Gastroesophageal sphincter (tissue), 4 donors: Measurements from ENCODE around the gene CDH4. TPM values are rescaled to one million over a fixed set of nuclear protein-coding genes. Genes with fewer than 3 reads are reported as not detected.

Experiments used
- ATAC-seq: fragments of 150-250 bp; one replicate; pipeline ENCODE4 v1.9.1; 2016; ENCODE audit warnings: mild to moderate bottlenecking, moderate library complexity
- H3K27ac ChIP-seq, 4 donors: fragments of 200-600 bp; sonication (generic) in 3 of 4; 1 replicate in 3 of 4; 2 replicates in 1 of 4; pipeline ENCODE4 v1.5.1; 2016 to 2019
- H3K27me3 ChIP-seq: fragments of 200-600 bp; sonication (generic); one replicate; pipeline ENCODE4 v1.5.1; 2019
- H3K36me3 ChIP-seq, 2 donors: fragments of 200-600 bp; sonication (generic); one replicate each; pipeline ENCODE4 v1.5.1; 2019; ENCODE audit warnings: control low read depth in 1 of 2
- H3K4me1 ChIP-seq, 3 donors: fragments of 200-600 bp; sonication (generic); 1 replicate in 2 of 3; 2 replicates in 1 of 3; pipeline ENCODE4 v1.5.1; 2016 to 2019; ENCODE audit warnings: control low read depth in 2 of 3
- H3K4me3 ChIP-seq, 2 donors: fragments of 200-600 bp; sonication (generic); one replicate each; pipeline ENCODE4 v1.5.1; 2019; ENCODE audit warnings: mild to moderate bottlenecking in 1 of 2, moderate library complexity in 1 of 2
- H3K9me3 ChIP-seq, 3 donors: fragments of 200-600 bp; sonication (generic); one replicate each; pipeline ENCODE4 v1.5.1; 2017 to 2019; ENCODE audit warnings: control low read depth in 2 of 3
- EP300 ChIP-seq: sonication (generic); formaldehyde crosslinking; IDR thresholded peaks from one replicate; pipeline ENCODE4 v1.6.1; 2017; ENCODE audit warnings: antibody characterized with exemption, mild to moderate bottlenecking
- POLR2A ChIP-seq, 2 donors: fragments of 450-650 bp; IDR thresholded peaks; one replicate each; pipeline ENCODE4 v1.6.1; 2017; ENCODE audit warnings: antibody characterized with exemption in 2 of 2, mild to moderate bottlenecking in 2 of 2, moderate library complexity in 1 of 2
- POLR2AphosphoS5 ChIP-seq: sonication (generic); formaldehyde crosslinking; IDR thresholded peaks from one replicate; pipeline ENCODE4 v1.6.1; 2017; ENCODE audit warnings: antibody characterized with exemption
- WGBS, 2 donors: methylation state at CpG; one replicate each; pipeline ENCODE4 v1.1.5; 2018; ENCODE audit warnings: low coverage in 1 of 2; 5-methylcytosine and 5-hydroxymethylcytosine counted together
- total RNA-seq, 4 donors: library from RNA; depleted of rRNA; stranded (reverse); fragments of >200 nt; gene quantifications; one replicate each; pipeline ENCODE4 v1.1.0, GENCODE V29; 2016
- TF ChIP-seq, protein P1 (sequence below), 4 experiments: fragments of 200-600 bp in 2 of 4; fragments of 450-650 bp in 2 of 4; sonication (generic) in 1 of 4; IDR thresholded peaks; one replicate each; pipeline ENCODE4 v1.5.1; 2017 to 2019; ENCODE audit warnings: antibody characterized with exemption in 4 of 4, mild to moderate bottlenecking in 2 of 4, moderate library complexity in 2 of 4

CDH4 gene
- total RNA-seq, 4 donors from 2014 or later, result under 0.01 to 1.5 (median 0.42) TPM; not detected in 1

DNA sequence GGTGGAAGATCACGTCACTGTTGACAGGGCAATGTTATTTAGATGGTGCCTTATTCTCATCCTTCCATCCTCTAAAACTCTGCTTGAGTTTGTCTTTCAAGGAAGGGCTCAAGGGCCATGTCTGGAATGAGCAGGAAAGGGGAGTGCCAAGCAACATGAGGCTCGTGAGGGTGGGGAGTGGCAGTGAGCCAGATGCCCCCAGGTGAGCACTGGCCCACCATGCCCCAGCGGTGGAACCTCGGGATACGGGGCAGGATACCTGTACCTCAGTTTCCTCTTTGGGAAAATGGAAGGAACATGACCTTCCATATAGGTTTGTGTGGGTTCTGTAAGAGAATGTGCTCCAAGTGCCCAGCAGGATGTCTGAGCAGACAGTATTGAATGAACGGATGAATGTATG lies 476.3 kb downstream of the CDH4 start:
- Histone ChIP-seq H3K27me3 (peaks cover 71% of the 10 kb centered on the region), H3K4me3 (no peak overlapping the region), H3K4me1 (no peaks in the 10 kb centered on the region), H3K9me3 (no peaks in the 10 kb centered on the region), H3K27ac (no peak overlapping the region), H3K36me3 (no peaks in the 10 kb centered on the region)
- ATAC-seq, result no peak
- TF ChIP-seq POLR2A (IDR thresholded peaks at IDR 0.05) (no peak), POLR2AphosphoS5 (no peak), EP300 (no peak)
- TF ChIP-seq, protein P1, sequence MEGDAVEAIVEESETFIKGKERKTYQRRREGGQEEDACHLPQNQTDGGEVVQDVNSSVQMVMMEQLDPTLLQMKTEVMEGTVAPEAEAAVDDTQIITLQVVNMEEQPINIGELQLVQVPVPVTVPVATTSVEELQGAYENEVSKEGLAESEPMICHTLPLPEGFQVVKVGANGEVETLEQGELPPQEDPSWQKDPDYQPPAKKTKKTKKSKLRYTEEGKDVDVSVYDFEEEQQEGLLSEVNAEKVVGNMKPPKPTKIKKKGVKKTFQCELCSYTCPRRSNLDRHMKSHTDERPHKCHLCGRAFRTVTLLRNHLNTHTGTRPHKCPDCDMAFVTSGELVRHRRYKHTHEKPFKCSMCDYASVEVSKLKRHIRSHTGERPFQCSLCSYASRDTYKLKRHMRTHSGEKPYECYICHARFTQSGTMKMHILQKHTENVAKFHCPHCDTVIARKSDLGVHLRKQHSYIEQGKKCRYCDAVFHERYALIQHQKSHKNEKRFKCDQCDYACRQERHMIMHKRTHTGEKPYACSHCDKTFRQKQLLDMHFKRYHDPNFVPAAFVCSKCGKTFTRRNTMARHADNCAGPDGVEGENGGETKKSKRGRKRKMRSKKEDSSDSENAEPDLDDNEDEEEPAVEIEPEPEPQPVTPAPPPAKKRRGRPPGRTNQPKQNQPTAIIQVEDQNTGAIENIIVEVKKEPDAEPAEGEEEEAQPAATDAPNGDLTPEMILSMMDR (IDR thresholded peaks at IDR 0.05), result no peak
- 88 to 93% methylated on average over 2 to 4 of the region's 6 CpGs for WGBS, 2 donors

DNA sequence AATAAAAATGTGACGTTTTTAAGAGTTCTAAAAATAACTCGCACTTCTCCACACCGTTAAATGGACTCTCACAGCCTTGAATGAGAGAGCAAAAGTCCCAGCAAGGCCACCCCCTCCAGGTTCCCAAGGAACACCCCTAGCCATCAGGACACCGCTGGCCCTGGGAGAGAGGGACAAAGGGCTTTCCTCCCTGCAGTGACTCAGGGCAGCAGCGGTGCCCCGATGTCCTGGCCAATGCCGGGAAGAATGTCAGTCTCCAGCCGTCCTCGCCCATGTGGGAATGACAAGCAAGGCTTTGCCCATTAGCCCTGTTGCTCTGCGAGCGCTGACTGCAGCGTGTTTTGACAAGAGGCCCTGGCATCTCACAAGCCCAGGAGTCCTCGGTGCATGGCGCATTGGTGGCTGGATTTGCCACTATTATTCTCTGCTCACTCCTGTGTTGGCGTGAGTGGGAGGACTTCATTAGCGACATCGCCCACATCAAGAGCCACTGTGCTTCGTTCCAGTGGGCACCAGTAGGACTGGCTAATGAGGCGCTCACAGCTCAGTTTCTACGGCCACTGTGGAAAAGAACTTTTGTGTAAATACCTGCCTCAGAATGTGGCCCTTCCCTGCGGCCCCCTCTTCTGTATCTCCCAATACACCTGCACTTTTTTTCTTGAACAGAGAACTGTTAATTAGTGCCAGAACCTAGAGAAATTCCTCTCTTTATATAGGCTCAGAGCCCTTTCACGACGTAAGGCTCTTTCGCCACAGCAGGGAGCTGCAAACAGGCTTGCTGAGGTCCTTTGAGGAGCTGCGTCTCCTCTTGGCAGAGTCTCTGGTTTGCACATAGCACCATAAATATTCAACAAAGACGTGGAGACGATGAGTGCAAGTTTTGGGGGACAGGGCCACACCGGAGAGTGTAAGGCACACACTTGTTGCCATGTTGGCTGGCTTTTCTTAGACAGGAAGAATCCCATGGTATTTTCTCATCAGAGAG lies 477.0 kb downstream of the CDH4 start:
- Histone ChIP-seq H3K36me3 (no peaks in the 10 kb centered on the region), H3K4me3 (no peak overlapping the region), H3K27me3 (peaks cover 73% of the 10 kb centered on the region), H3K4me1 (no peaks in the 10 kb centered on the region), H3K27ac (no peak overlapping the region), H3K9me3 (no peaks in the 10 kb centered on the region)
- ATAC-seq, result no peak
- TF ChIP-seq EP300 (no peak), POLR2AphosphoS5 (no peak), POLR2A (IDR thresholded peaks at IDR 0.05) (no peak)
- TF ChIP-seq, protein P1 (IDR thresholded peaks at IDR 0.05), result no peak
- 63 to 83% methylated on average over 6 to 18 of the region's 28 CpGs for WGBS, 2 donors

DNA sequence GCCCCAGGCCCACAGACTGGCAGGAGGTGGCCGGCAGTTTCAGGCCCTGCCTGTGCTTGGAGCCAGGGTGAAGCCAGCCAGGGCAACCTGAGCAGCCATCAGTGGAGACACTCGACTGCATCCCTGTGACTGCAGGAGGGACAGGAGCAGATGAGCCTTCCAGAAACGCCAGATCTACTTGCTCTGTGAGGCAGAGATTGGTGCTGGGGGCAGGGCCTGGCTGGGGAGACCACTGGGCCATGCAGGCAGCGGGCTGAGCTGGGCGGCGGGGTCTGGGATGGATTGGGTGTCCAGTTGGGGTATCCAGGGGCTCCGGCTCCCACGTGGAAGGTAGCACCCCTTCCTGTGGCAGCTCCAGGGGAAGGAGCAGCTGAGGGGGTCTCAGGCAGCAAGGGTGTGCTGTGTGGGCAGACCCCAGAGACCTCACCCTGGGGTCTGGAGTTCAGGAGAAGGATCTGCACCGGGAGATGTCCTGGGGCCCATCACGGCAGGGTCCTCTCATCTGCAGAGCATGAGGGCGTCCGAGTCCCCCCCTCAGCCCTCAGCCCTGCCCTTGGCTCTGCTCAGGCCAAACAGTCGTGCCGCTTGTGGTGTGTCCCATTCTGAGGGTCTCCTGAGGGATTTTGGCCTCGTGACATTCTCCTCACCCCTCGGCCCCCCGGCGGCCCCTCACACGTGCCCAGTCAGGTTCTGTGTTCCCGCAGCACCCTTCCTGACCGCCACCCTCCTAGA lies 478.7 kb downstream of the CDH4 start:
- H3K36me3 ChIP-seq, result no peaks in the 10 kb centered on the region
- WGBS, 2 donors, result no CpG with 5 or more reads among the region's 21 CpGs
- H3K4me1 ChIP-seq, result no peaks in the 10 kb centered on the region
- H3K4me3 ChIP-seq, result no peak overlapping the region
- no peaks in the 10 kb centered on the region for H3K9me3 ChIP-seq
- H3K27ac ChIP-seq, result no peak overlapping the region
- H3K27me3 ChIP-seq, result peaks cover 72% of the 10 kb centered on the region
- ATAC-seq, result no peak
- TF ChIP-seq, protein P1 (IDR thresholded peaks at IDR 0.05), result no peak
- TF ChIP-seq EP300 (no peak), POLR2AphosphoS5 (no peak), POLR2A (IDR thresholded peaks at IDR 0.05) (no peak)

DNA sequence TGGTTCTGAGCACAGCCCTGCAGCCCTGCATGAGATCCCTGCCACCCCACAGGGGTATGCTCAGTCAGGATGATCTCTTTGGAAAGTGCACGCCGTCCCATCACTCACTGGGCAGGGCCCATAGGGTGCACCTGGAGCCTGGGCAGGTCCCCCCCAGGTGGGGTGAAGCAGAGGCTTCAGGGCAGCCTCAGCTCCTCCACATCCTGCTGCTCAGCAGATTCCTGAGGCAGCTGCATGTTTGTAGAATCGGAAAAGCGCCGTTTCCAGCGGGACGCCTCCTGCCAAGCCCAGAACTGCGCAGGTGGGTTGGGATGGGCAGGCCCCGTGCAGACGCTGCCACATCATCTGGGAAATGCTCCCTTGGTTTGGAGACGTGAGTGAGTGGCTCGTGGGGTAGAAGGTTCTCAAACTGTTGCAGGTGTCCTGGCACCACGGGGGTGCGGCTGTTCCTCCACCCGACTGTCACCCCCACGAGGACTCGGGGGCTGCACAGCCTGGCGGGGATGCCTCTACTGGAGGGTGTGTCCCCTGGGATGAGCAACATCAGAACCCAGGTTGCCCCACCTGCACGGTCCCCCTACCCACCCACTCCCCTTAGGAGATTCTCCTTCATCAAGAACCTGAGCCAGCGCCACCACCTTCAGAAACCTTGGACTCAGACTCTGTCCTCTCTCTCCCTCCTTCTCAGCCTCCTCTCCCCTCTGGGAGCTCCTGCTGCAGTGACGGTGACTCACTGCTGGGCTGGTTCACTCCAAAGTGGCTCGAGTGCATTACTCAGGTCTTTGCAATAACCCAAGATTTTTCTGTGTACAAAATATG lies 479.5 kb downstream of the CDH4 start:
- 67 to 79% methylated on average over 4 to 8 of the region's 22 CpGs for WGBS, 2 donors
- no peaks in the 10 kb centered on the region for H3K36me3 ChIP-seq
- peaks cover 76% of the 10 kb centered on the region for H3K27me3 ChIP-seq
- H3K4me3 ChIP-seq, result no peak overlapping the region
- H3K9me3 ChIP-seq, result no peaks in the 10 kb centered on the region
- no peak overlapping the region for H3K27ac ChIP-seq
- no peak for TF ChIP-seq EP300
- TF ChIP-seq, protein P1 (IDR thresholded peaks at IDR 0.05), result no peak
- TF ChIP-seq POLR2A (IDR thresholded peaks at IDR 0.05), result no peak
- no peak for TF ChIP-seq POLR2AphosphoS5
- no peaks in the 10 kb centered on the region for H3K4me1 ChIP-seq
- no peak for ATAC-seq
